BJ (cell line): ENCODE data around the gene SEC24A. TPM values are rescaled to one million over a fixed set of nuclear protein-coding genes. Genes with fewer than 3 reads are reported as not detected.
"Not testable (repeated sequence)": the region's sequence is repeated elsewhere in the genome, so short reads cannot be mapped to it uniquely, and the experiment has no call there.

Source experiments
- CTCF ChIA-PET: fragments of 350-600 bp; formaldehyde crosslinking; extraction: SDS; loops from one replicate; lab custom pipeline; 2021; ENCODE audit warnings: antibody characterized with exemption, inconsistent platforms; lab: Yijun Ruan, JAX
- POLR2A ChIA-PET: fragments of 300-600 bp; sonication (Branson Sonifier 250); formaldehyde crosslinking; extraction: SDS; loops from one replicate; lab custom pipeline; 2021; ENCODE audit warnings: antibody characterized with exemption; lab: Charles Lee
- DNase-seq: peaks from one replicate; pipeline ENCODE4 v3.0.0-alpha.2; 2011; ENCODE audit warnings: low read depth
- H3K27me3 ChIP-seq: 2 replicates; pipeline ENCODE4 v1.6.0; 2011; ENCODE audit warnings: low read length; ENCODE audit not compliant: control insufficient read depth, insufficient read depth
- H3K36me3 ChIP-seq: 2 replicates; pipeline ENCODE4 v1.5.1; 2011; ENCODE audit warnings: low read length; ENCODE audit not compliant: control insufficient read depth, insufficient read depth
- H3K4me3 ChIP-seq: 2 replicates; pipeline ENCODE4 v1.5.1; 2011; ENCODE audit warnings: low read depth, mild to moderate bottlenecking, control low read depth, low read length
- polyA plus RNA-seq: library from polyadenylated mRNA; depleted of rRNA; stranded (reverse); fragments of >200 nt; gene quantifications from 2 replicates; pipeline ENCODE4 v1.2.3, GENCODE V29; 2011
- TF ChIP-seq, protein P1 (sequence below): IDR thresholded peaks from 2 replicates; pipeline ENCODE4 v1.5.1; 2011; ENCODE audit warnings: low read depth, mild to moderate bottlenecking, control low read depth, inconsistent platforms, low read length, moderate library complexity; ENCODE audit not compliant: insufficient read depth

SEC24A gene
- polyA plus RNA-seq, 1 experiment, result 27.9 TPM

DNA sequence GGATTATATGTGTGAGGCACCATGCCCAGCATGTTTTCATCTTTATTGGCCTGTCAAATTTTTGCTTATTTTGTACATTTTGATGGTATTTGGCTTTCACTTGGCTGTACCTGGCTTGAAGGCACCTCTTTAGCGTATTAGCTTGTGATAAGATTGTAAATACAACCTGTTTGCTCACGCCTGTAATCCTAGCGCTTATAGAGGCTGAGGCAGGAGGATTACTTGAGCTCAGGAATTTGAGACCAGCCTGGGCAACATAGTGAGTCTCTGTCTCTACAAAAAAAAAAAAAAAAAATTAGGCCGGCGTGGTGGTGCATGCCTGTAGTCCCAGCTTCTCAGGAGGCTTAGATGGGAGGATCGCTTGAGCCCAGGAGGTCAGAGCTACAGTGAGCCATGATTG, 11.3 kb downstream of the SEC24A start:
- POLR2A ChIA-PET, result no interaction called here

DNA sequence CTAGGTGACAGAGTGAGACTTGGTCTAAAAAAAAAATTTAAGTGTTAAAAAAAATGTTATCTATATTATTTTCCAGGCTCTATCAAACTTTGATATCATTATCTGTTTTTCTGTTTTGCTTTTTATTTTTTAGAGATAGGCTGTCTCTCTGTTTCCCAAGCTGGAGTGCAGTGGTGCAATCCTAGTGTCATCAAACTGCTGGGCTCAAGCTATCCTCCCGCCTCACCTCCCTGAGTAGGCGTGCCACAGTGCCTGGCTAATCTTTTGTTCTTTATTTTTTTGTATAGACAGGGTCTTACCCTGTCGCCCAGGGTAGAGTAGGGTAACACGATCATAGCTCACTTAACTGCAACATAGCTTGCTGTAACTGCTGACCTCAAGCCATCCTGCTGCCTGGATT, 14.4 kb downstream of the SEC24A start:
- no peaks in the 10 kb centered on the region for H3K27me3 ChIP-seq
- no peak overlapping the region for H3K4me3 ChIP-seq
- peaks cover 6% of the 10 kb centered on the region for H3K36me3 ChIP-seq
- no peak for DNase-seq
- CTCF ChIA-PET, result no interaction called here
- POLR2A ChIA-PET, result interaction anchor here (0.6 kb wide), 1 partner anchor 132 kb away, joined by 5 read pairs; no protein-coding TSS in a partner anchor
- TF ChIP-seq, protein P1, sequence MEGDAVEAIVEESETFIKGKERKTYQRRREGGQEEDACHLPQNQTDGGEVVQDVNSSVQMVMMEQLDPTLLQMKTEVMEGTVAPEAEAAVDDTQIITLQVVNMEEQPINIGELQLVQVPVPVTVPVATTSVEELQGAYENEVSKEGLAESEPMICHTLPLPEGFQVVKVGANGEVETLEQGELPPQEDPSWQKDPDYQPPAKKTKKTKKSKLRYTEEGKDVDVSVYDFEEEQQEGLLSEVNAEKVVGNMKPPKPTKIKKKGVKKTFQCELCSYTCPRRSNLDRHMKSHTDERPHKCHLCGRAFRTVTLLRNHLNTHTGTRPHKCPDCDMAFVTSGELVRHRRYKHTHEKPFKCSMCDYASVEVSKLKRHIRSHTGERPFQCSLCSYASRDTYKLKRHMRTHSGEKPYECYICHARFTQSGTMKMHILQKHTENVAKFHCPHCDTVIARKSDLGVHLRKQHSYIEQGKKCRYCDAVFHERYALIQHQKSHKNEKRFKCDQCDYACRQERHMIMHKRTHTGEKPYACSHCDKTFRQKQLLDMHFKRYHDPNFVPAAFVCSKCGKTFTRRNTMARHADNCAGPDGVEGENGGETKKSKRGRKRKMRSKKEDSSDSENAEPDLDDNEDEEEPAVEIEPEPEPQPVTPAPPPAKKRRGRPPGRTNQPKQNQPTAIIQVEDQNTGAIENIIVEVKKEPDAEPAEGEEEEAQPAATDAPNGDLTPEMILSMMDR, result no peak

More for the DNA sequence above, 11.3 kb downstream of the SEC24A start:
- CTCF ChIA-PET, result interaction anchor here (1.1 kb wide), 1 partner anchor 26 kb away, joined by 3 read pairs; no protein-coding TSS in a partner anchor
- DNase-seq, result no peak
- TF ChIP-seq, protein P1, result no peak
- H3K27me3 ChIP-seq, result no peaks in the 10 kb centered on the region
- H3K36me3 ChIP-seq, result peaks cover 6% of the 10 kb centered on the region
- no peak overlapping the region for H3K4me3 ChIP-seq

DNA sequence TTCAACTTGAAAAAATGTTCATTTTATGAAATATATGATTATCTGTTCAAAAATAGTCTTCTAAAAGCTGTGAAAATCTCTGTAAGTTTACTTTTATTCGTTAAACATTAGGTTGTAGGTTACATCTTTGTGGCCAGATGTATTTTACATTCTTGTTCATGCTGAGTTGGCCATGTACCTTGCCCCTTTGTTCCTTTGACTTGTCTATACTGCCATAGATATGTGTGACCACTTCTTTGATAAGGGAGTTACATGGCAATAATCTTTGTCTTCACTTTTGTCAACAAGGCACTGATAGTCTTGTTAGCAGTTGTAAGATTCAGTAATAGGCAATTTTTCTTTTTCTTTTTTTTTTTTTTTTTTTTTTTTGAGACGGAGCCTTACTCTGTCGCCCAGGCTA, 15.9 kb downstream of the SEC24A start:
- H3K27me3 ChIP-seq, result no peaks in the 10 kb centered on the region
- peaks cover 9% of the 10 kb centered on the region for H3K36me3 ChIP-seq
- TF ChIP-seq, protein P1, result no peak
- no peak overlapping the region for H3K4me3 ChIP-seq
- CTCF ChIA-PET, result interaction anchor here (0.6 to 0.7 kb wide), 2 partner anchors 114 to 285 kb away, joined by 3 read pairs; no protein-coding TSS in a partner anchor
- POLR2A ChIA-PET, result no interaction called here
- DNase-seq, result no peak

DNA sequence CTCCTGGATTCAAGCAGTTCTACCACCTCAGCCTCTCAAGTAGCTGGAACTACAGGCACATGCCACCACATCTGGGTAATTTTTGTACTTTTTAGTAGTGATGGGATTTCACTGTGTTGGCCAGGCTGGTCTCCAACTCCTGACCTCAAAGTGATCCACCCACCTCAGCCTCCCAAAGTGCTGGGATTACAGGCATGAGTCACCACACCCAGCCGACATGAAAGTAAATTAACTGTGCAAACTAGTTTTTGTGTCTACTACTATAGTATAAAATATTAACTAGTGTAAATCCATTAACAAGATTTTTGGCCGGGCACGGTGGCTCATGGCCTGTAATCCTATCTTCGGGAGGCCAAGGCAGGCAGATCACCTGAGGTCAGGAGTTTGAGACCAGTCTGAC, 25.0 kb downstream of the SEC24A start:
- H3K36me3 ChIP-seq, result peaks cover 15% of the 10 kb centered on the region
- DNase-seq, H3K27me3 ChIP-seq, H3K4me3 ChIP-seq, POLR2A ChIA-PET: not testable (repeated sequence)
- CTCF ChIA-PET, result interaction anchor here (1.0 kb wide), 1 partner anchor 86 kb away, joined by 3 read pairs; no protein-coding TSS in a partner anchor

DNA sequence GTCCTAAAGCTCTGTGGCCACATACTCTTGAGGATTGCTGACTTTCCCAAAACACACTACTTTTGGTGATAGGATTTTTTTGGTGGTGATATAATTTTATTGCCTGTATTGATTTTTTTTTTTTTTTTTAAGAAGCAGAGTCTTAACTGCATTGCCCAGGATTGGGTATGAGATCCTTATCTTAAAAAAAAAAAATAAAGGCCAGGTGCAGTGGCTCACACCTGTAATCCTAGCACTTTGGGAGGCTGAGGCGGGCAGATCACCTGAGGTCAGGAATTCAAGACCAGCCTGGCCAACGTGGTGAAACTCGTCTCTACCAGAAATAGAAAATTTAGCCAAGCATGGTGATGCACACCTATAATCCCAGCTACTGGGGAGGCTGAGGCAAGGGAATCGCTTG, 28.8 kb downstream of the SEC24A start:
- H3K4me3 ChIP-seq, CTCF ChIA-PET, POLR2A ChIA-PET: not testable (repeated sequence)

DNA sequence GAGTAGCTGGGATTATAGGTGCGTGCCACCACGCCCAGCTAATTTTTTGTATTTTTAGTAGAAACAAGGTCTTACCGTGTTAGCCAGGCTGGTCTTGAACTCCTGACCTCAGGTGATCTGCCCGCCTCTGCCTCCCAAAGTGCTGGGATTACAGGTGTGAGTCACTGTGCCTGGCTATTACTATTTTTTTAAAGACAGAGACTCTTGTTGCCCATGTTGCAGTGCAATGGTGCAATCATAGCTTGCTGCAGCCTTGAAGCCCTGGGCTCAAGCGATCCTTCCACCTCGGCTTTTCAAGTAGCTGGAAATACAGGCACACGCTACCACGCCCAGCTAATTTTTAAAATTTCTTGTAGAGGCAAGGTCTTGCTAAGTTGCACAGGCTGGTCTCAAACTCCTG, 41.6 kb downstream of the SEC24A start:
- peaks cover 14% of the 10 kb centered on the region for H3K36me3 ChIP-seq
- POLR2A ChIA-PET, DNase-seq, H3K4me3 ChIP-seq, H3K27me3 ChIP-seq: not testable (repeated sequence)
- CTCF ChIA-PET, result interaction anchor here (0.6 to 1.2 kb wide), 2 partner anchors 15 to 29 kb away, joined by 3 to 4 read pairs; no protein-coding TSS in a partner anchor

More for the DNA sequence above, 28.8 kb downstream of the SEC24A start:
- H3K27me3 ChIP-seq, DNase-seq: not testable (repeated sequence)
- H3K36me3 ChIP-seq, result peaks cover 18% of the 10 kb centered on the region

DNA sequence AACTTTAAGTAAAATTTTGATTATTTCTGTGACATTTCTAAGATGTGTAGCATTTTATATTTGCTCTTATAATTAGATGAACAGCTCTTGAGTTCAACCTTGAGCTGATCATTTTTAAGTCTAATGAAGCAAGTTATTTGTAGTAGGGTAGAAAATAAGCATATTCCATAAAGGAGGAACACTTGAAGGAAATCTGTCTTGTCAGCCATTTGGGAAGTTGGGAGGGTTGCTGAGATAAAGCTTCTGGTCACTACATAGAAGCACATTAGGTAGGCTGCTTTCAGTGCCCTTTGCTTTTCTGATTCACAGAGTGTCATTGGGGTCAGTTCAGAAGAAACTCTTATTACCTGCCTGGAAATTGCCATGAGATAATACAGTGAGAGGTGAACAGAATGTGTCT, 44.1 kb downstream of the SEC24A start:
- Histone ChIP-seq H3K27me3 (no peaks in the 10 kb centered on the region), H3K4me3 (no peak overlapping the region), H3K36me3 (peaks cover 14% of the 10 kb centered on the region)
- ChIA-PET POLR2A (no interaction called here), CTCF (interaction anchor here (0.9 to 1.4 kb wide), 2 partner anchors 10 to 16 kb away, joined by 3 to 4 read pairs; no protein-coding TSS in a partner anchor)
- no peak for DNase-seq
- TF ChIP-seq, protein P1, result no peak
